Stimulated activated CD4-positive, alpha-beta T cell treated with anti-CD3 and anti-CD28 coated beads, Interleukin-4, amount 100 ng/mL, for 4 hours (primary cell): ENCODE measurements around the gene DDX25.
"Not testable (repeated sequence)": the region's sequence is repeated elsewhere in the genome, so short reads cannot be mapped to it uniquely, and the experiment has no call there.

Experiments
- DNase-seq, 2 experiments: peaks; one replicate each; pipeline ENCODE4 v3.0.0-alpha.2; 2020

Gene DDX25

DNA sequence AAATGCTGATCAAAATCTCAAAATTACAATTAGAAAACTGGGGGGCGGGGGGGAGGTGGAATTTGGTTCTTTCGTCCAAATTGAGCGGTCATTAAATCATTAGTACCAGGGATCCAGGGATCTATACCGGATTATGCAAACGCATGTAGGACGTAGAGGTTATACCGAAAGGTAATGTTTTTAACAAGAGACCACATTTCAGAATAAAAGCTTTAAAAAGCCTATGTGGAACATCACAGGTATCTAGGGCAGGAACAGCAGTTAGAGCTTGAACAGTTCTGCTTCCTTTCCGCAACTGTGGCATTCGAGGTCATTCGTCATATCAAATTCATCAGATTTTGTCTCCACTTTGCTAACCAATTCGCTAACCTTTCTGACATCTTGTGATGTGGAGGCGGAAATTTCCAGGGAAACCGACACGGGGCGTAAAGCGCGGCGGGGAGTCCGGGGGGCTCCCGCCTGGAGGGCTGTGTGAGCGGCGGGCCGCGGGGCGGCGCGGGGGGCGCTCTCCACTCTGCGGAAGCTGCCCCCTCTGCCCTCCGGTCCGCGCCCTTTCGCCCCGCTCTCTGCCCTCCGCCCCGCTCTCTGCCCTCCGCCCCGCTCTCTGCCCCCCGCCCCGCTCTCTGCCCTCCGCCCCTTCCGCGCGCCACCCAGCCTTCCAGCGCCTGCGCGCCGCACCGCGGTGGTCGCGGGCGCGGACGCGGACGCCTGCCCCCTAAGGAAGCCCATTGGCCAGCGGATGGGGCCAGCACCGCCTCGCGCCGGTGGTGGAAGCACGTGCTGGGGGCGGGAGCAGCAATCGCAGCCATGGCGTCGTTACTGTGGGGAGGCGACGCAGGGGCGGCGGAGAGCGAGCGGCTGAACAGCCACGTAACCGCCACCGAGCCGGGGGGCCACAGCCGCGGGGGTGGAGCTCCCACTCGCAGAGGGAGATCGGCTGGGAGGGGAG is at the start of gene DDX25:
Gene DDX25, plus strand, starts transcription at position 798 of the 949 bp plus-strand sequence. Its CDS starts 10 bp downstream, at position 808.
- peak in 1 of 2 experiments; percentile 16 for DNase-seq

DNA sequence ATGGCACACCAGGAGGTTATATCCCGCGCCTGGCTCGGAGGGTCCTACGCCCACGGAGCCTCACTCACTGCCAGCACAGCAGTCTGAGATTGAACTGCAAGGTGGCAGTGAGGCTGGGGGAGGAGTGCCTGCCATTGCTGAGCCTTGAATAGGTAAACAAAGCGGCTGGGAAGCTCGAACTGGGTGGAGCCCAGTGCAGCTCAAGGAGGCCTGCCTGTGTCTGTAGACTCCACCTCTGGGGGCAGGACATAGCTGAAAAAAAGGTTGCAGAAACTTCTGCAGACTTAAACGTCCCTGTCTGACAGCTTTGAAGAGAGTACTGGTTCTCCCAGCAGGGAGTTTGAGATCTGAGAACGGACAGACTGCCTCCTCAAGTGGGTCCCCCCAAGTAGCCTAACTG is 46.6 kb upstream of the DDX25 start:
- DNase-seq, result not testable (repeated sequence)

DNA sequence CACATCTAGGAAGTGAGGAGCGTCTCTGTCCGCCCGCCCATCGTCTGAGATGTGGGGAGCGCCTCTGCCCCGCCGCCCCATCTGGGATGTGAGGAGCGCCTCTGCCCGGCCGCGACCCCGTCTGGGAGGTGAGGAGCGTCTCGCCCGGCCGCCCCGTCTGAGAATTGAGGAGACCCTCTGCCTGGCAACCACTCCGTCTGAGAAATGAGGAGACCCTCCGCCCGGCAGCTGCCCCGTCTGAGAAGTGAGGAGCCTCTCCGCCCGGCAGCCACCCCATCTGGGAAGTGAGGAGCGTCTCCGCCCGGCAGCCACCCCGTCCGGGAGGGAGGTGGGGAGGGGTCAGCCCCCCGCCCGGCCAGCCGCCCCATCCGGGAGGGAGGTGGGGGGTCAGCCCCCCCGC is 41.5 kb upstream of the DDX25 start:
- DNase-seq, result not testable (repeated sequence)

DNA sequence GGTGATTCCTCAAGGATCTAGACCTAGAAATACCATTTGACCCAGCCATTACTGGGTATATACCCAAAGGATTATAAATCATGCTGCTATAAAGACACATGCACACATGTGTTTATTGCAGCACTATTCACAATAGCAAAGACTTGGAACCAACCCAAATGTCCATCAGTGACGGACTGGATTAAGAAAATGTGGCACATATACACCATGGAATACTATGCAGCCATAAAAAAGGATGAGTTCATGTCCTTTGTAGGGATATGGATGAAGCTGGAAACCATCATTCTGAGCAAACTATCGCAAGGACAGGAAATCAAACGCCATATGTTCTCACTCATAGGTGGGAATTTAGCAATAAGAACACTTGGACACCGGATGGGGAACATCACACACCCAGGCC is 39.0 kb upstream of the DDX25 start:
- not testable (repeated sequence) for DNase-seq

DNA sequence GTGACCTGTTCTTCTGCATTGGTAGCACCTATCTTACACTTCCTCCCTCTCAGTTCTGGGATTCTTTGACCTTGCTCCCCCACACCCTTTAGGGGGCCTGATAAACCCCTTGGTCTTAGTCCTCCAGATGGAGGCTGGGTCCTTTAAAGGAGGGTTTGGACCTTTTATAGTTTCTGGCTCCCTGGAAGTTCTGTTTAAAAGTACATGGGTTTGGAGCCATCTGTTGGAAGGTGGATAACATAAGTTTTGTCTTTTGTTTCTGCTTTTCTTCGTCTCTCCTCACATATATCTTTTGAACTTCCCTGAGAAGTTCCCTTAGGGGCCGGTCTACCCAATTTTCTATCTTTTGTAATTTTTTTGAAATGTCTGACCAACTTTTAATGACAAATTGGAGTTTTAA is 34.8 kb upstream of the DDX25 start:
- DNase-seq, result no peak

DNA sequence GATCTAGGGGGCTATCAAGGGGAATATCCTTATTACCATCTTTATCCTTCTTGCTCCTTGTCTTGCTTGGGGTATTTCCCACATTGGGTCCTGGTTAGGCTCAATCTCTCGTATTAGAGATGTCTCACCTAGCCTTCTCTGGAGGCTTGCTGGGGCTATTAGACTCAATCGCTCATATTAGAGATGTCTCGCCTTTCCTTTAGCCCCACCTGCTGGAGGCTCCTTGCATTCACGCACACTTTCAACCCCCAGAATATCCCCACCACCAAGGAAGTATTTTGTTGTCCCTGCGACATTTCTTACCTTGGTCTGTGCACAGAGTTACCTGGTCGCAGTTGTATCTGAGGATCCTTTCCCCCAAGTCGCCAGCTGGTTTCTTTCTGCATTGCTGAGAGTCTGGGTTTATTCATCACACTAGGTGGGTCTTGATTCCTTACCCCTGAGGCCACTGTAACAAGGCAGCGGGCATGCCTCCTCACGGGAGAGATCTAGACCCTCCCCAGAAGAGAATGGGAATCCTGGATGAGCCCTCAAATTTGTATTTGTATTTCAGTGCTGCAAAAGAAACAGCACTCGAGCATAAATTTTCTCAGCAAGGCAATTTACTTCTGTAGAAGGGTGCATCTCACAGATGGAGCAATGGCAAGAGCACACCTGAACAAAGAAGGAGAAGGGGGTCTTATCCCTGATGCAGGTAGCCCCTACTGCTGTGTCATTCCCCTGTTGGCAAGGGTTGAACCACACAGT is 32.7 kb upstream of the DDX25 start:
- DNase-seq, result no peak

DNA sequence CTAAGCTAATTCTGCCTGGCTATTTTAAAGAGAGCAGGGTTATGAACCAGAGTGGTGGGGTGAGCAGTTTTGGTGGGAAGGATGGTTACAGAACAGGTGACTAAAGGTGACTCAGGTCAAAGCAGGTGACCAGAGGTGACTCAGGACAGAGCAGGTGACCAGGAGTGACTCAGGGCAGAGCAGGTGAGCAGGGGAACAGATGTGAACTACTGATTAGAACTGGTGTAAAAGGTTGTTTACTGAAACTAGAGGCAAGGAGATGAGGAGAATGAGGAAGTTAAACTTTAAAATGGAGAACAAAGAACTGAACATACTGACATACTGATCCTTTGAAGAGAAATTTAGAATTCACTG is 32.2 kb upstream of the DDX25 start:
- DNase-seq, result no peak

DNA sequence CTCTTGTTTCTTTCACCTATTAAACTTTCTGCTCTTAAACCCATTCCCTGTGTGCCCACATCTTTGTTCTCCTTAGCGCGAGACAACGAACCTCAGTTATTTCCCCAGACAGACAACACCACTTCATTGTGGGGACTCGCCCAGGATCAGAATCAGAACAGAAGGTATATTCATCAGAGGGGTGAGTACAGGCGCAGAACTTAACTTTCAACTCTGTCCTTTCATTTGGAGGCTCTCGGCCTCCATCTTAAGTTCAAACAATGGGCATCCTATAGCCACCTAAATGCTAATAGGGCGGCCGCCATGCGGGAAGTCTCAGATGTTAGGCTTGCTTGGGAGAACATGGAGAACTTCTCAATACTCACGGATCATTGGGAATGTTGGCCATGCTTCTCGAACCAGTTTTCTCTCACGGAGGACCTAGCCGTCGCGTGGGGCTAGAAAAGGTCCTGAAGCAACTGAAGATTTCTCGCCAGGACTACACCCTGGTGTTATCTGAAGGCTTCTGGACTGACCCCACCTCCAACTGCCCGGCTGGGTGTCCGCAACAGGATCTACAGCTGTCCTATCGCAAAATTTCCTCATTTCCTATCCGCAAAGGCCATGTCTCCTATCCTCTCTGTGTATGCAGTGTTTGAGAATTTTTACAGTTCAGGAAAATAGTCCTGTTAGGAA is 30.3 kb upstream of the DDX25 start:
- no peak for DNase-seq

DNA sequence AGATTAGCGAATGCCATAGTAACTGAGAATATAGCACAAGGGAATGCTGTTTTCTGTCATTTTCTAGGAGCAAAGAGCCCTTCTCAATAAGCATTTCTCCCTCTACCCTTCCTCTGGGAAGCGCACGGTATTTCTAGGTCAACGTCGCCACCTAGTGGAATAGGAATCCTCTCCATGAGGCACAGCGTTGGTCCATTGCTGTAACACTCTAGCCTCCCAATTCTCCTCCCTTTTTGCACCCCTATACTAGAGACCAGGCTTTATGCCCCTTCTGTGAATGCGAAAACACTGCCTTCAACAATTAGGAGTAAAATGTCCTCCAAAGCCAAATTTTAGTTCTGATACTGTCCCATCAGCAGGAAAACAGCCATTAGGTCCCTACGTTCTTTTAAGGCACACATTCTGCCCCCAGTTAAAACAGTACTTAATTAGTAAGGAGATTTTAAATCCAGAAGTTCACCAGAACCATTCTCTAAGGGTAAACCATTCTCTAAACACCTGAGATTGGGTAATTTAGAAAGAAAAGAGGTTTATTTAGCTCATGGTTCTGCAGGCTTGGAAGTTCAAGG is 29.7 kb upstream of the DDX25 start:
- DNase-seq, result peak; percentile 19 to 20

DNA sequence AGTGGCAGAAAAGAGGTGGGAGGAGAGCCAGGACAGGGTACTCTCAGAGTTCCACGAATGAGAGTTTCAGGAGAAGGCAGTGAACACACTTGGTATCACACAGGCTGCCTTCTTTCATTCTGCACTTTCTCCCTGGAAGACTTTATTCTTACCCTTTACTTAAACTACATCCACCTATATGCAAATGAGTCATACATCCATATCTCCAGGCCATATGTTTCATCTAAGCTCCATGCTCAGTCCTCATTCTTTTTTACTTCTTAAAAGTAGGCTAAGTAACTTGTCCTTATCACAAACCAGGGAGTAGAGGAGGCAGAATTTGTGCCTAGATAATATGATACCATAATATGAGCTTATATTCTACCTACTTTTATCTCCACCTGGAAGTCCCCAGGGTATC is 23.0 kb upstream of the DDX25 start:
- DNase-seq, result no peak

DNA sequence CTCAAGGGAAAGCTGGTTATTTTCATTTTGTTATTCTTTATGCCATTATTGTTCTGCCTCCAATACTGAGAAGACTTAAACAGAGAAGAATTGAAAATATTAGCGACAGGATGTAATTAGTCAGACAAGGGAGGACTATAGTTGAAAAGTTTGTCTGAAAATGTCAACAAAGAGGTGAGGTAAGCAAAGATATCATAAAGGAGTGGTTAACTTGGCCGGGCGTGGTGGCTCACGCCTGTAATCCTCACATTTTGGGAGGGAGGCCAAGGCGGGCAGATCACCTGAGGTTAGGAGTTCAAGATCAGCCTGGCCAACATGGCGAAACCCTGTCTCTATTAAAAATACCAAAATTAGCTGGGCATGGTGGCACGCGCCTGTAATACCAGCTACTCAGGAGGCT is 20.9 kb upstream of the DDX25 start:
- no peak for DNase-seq

DNA sequence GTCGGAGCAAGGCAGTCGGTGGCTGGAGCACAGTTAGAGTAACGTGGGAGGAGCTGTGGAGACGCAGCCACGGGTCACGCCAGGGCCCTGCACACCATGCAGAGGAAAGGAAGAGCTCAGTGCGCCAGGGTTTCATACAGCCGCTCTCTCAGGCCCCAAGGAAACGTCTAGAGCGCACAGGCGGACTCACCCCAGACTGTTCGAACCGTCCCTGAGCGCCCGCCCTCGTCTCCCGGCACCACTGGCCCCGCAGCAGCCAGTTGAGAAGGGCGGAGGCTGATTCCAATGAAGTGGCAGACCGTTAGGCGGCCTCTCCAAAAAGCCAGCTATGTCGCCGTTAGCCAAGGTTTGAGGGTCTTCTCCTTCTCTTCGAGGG is 17.3 kb upstream of the DDX25 start:
- peak; percentile 24 to 27 for DNase-seq

DNA sequence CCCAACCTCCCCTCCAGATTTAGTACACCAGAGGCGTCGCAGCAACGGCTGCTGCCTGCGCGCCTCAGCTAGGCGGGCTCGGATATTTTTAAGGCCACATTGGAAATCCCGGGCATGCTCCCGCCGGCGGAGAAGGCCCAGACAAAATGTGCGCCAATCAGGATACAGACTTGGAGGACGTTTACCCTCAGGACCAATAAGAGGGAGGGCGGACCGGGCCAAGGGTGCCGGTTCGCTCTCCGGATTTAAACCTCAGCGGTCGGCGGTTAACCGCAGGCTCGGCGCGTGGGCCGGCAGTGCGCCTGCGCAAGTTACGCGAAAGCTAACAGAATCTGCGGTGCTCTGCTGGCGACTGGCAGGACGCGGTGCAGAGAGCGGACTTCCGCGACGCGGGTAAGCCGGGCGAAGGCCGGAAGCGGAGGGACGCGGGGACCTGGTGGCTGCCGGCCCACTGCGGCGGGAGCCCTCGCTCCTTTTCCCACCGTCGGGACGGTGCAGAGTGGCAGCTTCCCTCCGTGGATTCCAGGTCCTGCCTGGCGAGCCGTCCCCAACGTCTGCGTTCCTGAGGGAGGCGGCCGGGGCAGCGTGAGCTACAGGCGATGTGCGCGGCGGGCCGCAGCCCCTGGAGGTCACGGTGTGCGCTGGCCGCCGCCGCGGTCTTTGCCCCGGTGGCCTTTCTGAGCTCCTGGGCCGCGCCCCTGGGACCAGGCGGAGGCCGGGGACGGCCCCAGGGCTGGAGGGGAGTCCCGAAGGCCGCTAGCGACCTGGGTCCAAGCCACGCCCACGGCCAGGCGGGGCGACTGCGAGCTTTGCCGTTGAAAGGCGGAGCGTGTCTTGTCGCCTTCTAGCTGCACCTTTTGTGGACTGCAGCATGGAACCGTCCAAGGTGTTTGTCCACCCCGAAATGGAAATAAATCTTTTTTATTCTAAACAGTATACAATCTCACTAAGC is 16.7 kb upstream of the DDX25 start, which contains the start of gene HYLS1:
Gene HYLS1, plus strand, starts transcription at position 296 of the 952 bp plus-strand sequence. CDS start 11,701 bp downstream, outside the sequence.
- DNase-seq, result peak; percentile 89 to 92

DNA sequence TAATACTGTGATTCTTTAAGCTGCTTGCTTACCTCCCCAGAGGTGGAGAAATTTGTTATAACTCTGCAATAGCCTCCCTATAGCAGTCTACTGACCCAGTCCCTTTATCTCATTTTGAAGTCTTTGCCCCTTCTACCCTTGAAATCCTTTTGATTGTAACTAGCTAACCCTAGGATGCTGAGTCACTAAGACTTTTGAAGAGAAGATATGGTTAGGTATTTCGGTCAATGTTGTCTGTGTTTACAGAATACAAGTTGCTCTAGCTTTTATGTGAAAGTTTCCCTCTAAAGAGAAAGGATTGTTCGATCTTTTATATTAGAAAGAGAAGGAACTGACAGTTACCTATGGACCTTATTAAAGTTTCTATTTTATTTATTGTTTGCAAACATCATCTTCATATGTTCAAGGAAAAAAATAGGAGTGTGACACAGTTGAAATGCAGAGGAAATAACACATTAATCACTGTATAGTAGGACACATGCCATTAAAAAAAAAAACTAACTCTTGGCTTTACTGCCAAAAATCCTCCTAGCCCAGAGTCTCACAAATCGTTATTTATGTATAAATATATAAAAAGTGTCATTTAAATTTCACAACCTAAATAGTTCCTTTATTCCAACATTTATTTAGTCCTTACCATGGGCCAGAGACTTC is 13.7 kb upstream of the DDX25 start:
- DNase-seq, result no peak

DNA sequence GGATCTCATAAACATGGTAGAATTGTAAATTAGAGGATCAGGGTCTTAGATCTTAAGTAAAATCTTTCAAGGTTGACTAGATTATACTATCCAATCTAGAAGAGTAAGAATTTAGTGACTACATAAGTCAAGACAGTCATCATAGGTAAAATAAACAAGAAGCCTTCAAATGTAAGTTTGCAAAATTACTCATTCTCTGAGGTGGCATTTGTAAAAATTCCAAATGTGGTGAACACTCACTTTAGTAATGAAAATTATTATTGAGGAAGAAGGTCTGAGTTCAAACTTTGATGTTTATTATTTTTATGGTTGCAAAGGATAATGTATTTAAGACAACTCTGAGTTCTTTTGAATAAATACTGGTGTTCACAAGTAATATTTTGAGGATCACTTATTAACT is 12.2 kb upstream of the DDX25 start:
- DNase-seq, result no peak

DNA sequence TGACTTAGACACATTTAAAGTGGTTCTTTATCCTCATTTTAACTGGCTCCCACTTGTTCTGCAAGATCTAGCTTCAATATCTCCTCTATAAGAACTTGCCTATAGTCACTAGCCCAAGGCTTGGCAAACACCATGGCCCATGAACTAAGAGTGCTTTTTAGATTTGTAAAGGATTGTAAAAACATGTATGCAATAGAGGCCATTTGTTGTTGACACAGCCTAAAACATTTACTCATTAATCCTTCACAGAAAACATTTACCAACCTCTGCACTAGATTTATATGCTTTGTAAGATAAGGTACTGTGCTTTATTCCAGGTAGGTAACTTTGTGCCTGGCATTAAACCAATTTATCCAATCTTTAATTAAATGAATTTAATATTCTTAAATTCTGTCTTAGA is 11.3 kb upstream of the DDX25 start:
- no peak for DNase-seq

DNA sequence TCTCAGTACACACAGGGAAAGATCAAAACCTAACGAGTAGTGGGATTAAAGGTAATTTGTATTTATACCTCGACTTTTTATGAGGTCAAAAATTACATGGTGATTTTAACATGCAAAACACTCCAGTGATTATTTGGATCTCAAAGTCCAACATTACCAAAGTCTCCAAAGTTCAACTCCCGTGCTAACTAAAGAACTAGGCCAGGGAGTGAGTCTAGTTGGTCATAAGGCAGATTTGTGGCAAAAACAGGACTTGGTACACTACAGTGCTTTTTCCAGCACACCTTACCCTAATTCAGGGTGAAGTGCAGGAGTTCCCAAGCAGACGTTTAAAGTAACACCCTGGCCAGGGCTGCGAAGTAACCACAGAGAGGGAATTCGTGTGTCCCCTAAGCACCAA is 2.4 kb upstream of the DDX25 start:
- no peak for DNase-seq

DNA sequence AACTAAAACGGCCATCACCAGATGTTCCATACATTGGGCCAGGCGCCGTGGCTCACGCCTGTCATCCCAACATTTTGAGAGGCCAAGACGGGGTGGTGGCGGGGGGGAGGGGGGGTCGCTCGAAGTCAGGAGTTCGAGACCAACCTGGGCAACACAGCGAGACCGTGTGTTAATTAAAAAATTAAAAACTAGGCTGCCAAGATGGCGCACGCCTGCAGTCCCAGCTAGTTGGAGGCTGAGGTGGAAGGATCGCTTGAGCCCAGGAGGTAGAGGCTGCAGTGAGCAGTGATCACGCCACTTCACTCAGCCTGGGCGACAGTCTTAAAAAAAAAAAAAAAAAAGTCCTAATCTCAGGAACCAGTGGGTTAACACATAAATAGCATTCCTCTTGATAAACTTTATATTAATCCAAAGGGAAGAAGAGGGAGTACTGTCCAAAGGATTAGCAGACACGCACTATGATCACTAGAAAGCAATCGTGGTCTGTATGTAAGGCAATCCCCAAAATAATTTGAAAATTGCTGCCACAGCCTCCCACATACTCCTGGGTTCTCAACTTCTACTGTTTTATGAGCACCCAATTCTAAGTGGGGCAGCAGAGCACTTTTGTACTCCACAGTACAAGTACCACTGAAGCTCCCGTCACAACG is 1.9 kb upstream of the DDX25 start:
- DNase-seq, result no peak

DNA sequence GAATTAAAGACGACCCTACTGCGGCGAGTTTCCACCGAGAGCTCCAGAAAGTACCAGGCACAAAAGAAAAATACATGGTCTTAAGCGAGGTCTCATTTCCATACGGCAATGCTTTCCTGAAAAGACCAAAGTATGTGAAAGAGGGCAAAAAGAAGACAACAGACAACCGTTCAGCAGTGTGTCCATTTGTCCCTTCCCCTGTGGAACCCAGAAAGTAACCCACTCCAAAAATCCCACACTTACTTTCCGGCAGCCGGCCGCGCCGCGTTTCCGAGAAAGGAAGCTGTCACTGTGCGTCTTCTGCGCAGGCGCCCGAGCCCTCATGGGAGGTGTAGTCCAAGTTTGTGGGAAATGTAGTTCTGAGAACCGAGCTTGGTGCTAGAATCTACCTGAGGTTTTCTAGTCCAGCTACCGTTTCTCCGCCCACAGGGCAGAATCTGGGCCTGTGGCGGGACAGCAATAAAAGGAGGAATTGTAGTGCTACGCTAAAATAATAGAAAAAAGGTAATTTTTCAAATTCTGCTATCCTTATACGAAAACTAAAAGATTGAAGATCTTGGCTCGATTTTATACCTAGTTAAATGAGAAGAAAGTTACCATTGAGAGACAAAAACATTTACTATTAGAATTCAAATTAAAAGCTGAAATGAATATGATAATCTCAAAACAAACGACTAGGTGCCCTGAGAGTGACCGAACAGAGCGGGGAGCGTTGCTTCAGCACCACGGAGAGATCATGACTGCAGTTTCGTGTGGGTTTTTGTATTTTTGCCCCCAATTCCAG is 1.2 kb upstream of the DDX25 start, which contains the start of gene PUS3:
Gene PUS3, minus strand, starts transcription at position 280 of the 784 bp plus-strand sequence. CDS start 6,922 bp downstream, outside the sequence.
- DNase-seq, result peak; percentile 87

DNA sequence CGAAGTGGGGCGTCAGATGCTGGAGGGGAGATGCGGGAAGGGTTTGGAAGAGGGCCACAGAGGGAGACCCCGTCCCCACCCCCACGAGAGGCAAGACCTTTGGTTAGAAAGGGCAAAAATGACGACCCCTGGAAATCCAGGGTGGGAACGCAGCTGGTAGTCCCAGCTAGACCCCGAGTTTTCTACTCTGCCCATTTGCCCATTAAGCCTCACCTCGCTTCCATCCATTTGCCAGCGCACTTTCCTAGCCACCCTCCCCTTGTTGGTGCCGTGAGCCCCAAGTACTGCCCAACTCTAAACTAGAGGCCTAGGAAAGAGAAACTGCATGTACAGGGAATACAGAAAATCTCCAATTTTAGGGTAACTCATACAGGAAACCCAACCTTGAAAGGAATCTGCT is 370 bp downstream of the DDX25 start:
- DNase-seq, result no peak
